ENCODE results near the gene WIPF2. TPM values are rescaled to one million over a fixed set of nuclear protein-coding genes. Genes with fewer than 3 reads are reported as not detected.
A peak's percentile ranks its signal among the peaks of the same experiment; 100 is the strongest.

The WIPF2 gene
- total RNA-seq, 1 donor from 2014 or later = 32.2 TPM

GRCh38 chr17:40322358-40323315 is 103.5 kb downstream of the WIPF2 start:
- DNase-seq (ENCODE audit: low spot score) = peak; percentile 71
- no peak for TF ChIP-seq CTCF (IDR thresholded peaks at IDR 0.05; ENCODE audit: unreplicated experiment)
- H3K4me3 Mint-ChIP-seq (ENCODE audit: unreplicated experiment) = peak overlapping the region; percentile 69
- no peaks in the 10 kb centered on the region for H3K36me3 Mint-ChIP-seq (ENCODE audit: low read depth, unreplicated experiment)
- peaks cover 71% of the 10 kb centered on the region for H3K4me1 Mint-ChIP-seq (ENCODE audit: unreplicated experiment)
- no peaks in the 10 kb centered on the region for H3K9me3 Mint-ChIP-seq (ENCODE audit: unreplicated experiment)
- peak overlapping the region; percentile 99 for H3K27ac Mint-ChIP-seq (ENCODE audit: unreplicated experiment)
- H3K27me3 Mint-ChIP-seq (ENCODE audit: unreplicated experiment) = peaks cover 32% of the 10 kb centered on the region

- Mint-ChIP-seq H3K36me3 (ENCODE audit: low read depth, unreplicated experiment) (no peaks in the 10 kb centered on the region), H3K9me3 (ENCODE audit: unreplicated experiment) (no peaks in the 10 kb centered on the region), H3K27me3 (ENCODE audit: unreplicated experiment) (peaks cover 34% of the 10 kb centered on the region), H3K27ac (ENCODE audit: unreplicated experiment) (peak overlapping the region; percentile 99), H3K4me1 (ENCODE audit: unreplicated experiment) (peaks cover 66% of the 10 kb centered on the region), H3K4me3 (ENCODE audit: unreplicated experiment) (no peak overlapping the region)
- no peak for TF ChIP-seq CTCF (IDR thresholded peaks at IDR 0.05; ENCODE audit: unreplicated experiment)
- DNase-seq (ENCODE audit: low spot score) = no peak
Measured at GRCh38 chr17:40323391-40324381, 104.6 kb downstream of the WIPF2 start.

- Mint-ChIP-seq H3K4me1 (ENCODE audit: unreplicated experiment) (peaks cover 57% of the 10 kb centered on the region), H3K27me3 (ENCODE audit: unreplicated experiment) (peaks cover 25% of the 10 kb centered on the region), H3K36me3 (ENCODE audit: low read depth, unreplicated experiment) (no peaks in the 10 kb centered on the region), H3K4me3 (ENCODE audit: unreplicated experiment) (no peak overlapping the region), H3K9me3 (ENCODE audit: unreplicated experiment) (no peaks in the 10 kb centered on the region), H3K27ac (ENCODE audit: unreplicated experiment) (peak overlapping the region; percentile 84)
- DNase-seq (ENCODE audit: low spot score) = no peak
- TF ChIP-seq CTCF (IDR thresholded peaks at IDR 0.05; ENCODE audit: unreplicated experiment) = no peak
Measured at GRCh38 chr17:40325156-40326013, 106.3 kb downstream of the WIPF2 start.

GRCh38 chr17:40326014-40326831 is 107.1 kb downstream of the WIPF2 start:
- no peak overlapping the region for H3K4me3 Mint-ChIP-seq (ENCODE audit: unreplicated experiment)
- DNase-seq (ENCODE audit: low spot score) = no peak
- H3K9me3 Mint-ChIP-seq (ENCODE audit: unreplicated experiment) = no peaks in the 10 kb centered on the region
- peaks cover 23% of the 10 kb centered on the region for H3K27me3 Mint-ChIP-seq (ENCODE audit: unreplicated experiment)
- H3K36me3 Mint-ChIP-seq (ENCODE audit: low read depth, unreplicated experiment) = peaks cover 2% of the 10 kb centered on the region
- TF ChIP-seq CTCF (IDR thresholded peaks at IDR 0.05; ENCODE audit: unreplicated experiment) = no peak
- H3K4me1 Mint-ChIP-seq (ENCODE audit: unreplicated experiment) = peaks cover 54% of the 10 kb centered on the region
- H3K27ac Mint-ChIP-seq (ENCODE audit: unreplicated experiment) = peak overlapping the region; percentile 78
